Omental fat pad (tissue), 4 donors: Measurements from ENCODE around the gene MYPN. TPM values are rescaled to one million over a fixed set of nuclear protein-coding genes. Genes with fewer than 3 reads are reported as not detected.

Experiments used
- ATAC-seq: fragments of 150-250 bp; one replicate; pipeline ENCODE4 v1.9.1; 2016; ENCODE audit warnings: mild to moderate bottlenecking, moderate library complexity; ENCODE audit not compliant: low FRiP score
- DNase-seq: peaks from one replicate; pipeline ENCODE4 v3.0.0-alpha.2; 2019; ENCODE audit warnings: low spot score
- total RNA-seq, 4 donors: library from RNA; depleted of rRNA; stranded (reverse); fragments of >200 nt; gene quantifications; one replicate each; pipeline ENCODE4 v1.1.0, GENCODE V29; 2016
- TF ChIP-seq, protein P1 (sequence below), 3 donors: fragments of 450-650 bp; IDR thresholded peaks; one replicate each; pipeline ENCODE4 v1.5.1; 2016 to 2017; ENCODE audit warnings: antibody characterized with exemption in 3 of 3, mild to moderate bottlenecking in 3 of 3, moderate library complexity in 2 of 3

MYPN gene
- total RNA-seq, 4 donors from 2014 or later, result not detected

DNA sequence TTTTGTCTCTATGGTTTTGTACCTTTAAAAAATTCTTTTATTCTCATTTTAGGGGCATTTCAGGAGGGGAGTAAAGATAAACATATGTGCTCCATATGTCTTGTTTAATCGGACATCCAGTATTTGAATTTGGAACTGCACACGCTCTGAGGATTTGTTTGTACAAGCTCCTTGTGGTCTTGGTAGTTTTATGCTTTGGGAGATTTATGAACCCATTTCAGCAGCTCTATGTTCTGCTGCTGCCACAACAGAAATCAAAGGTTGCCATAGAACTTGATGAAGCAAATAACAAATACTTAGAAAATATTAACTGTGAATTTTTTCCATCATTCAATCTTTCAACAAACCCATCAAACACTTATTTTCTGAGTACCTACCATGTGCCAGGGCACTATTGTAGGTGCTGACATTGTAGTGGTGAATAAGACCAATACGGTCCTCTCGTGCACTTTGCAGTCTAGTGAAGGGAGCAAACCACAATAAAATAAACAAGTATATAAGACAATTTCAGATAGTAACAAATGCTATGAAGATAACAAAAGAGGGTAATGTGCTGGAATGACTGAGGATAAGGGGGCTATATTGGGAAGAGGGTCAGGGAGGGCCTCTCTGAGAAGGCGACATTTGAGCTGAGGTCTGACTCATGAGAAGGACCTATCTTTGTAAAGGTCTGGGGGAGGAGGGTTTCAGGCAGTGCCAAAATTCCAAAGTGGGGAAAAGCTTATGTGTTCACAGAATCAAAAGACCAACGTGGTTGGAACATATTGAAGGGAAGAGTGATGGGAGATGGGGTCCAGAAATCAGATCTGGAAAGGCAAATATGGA is 30.4 kb downstream of the MYPN start:
- ATAC-seq (no peak), DNase-seq (no peak)
- TF ChIP-seq, protein P1, sequence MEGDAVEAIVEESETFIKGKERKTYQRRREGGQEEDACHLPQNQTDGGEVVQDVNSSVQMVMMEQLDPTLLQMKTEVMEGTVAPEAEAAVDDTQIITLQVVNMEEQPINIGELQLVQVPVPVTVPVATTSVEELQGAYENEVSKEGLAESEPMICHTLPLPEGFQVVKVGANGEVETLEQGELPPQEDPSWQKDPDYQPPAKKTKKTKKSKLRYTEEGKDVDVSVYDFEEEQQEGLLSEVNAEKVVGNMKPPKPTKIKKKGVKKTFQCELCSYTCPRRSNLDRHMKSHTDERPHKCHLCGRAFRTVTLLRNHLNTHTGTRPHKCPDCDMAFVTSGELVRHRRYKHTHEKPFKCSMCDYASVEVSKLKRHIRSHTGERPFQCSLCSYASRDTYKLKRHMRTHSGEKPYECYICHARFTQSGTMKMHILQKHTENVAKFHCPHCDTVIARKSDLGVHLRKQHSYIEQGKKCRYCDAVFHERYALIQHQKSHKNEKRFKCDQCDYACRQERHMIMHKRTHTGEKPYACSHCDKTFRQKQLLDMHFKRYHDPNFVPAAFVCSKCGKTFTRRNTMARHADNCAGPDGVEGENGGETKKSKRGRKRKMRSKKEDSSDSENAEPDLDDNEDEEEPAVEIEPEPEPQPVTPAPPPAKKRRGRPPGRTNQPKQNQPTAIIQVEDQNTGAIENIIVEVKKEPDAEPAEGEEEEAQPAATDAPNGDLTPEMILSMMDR (IDR thresholded peaks at IDR 0.05), result no peak

DNA sequence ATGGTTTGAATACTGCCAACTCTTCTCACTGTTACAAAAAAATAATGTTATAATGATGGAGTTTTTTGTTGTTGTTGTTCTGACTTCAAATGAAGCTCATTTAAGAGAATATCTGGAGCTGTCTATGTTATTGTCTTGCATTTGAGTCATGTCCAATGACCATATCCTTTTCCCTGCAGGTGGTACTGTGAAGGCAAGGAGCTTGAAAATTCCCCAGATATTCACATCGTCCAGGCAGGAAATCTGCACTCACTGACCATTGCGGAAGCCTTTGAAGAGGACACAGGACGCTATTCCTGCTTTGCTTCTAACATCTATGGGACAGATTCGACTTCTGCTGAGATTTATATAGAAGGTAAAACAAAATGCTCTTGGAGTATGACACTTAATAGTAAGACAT is 33.5 kb downstream of the MYPN start:
- DNase-seq (no peak), ATAC-seq (no peak)
- TF ChIP-seq, protein P1 (IDR thresholded peaks at IDR 0.05), result no peak

GRCh38 chr10:68144709-68145108 is 35.4 kb downstream of the MYPN start:
- no peak for DNase-seq
- TF ChIP-seq, protein P1 (IDR thresholded peaks at IDR 0.05), result no peak
- ATAC-seq, result no peak

GRCh38 chr10:68145705-68146104 is 36.4 kb downstream of the MYPN start:
- ATAC-seq, result no peak
- TF ChIP-seq, protein P1 (IDR thresholded peaks at IDR 0.05), result no peak
- DNase-seq, result no peak

- DNase-seq, result no peak
- TF ChIP-seq, protein P1 (IDR thresholded peaks at IDR 0.05), result no peak
- no peak for ATAC-seq
These were observed 36.8 kb downstream of the MYPN start for GRCh38 chr10:68146133-68146532.

DNA sequence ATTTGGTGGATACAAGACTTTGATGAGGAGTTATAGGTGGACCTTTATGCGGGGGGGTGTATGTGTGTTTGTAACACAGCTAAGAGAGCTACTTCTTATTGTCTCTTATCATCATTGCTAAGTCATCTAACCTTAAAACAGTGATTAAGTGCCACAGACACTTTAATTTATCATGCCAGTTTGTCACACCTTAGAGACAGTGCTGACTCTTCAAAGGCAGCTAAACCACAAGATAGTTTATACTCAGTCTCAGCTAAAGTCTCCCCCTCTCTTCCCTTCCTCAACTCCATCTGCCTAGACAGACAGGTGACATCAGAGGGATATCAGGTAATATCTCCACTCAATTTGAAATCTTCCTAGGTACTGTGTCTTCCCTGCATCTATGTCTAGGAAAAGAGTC is 42.2 kb downstream of the MYPN start:
- DNase-seq (no peak), ATAC-seq (no peak)
- TF ChIP-seq, protein P1 (IDR thresholded peaks at IDR 0.05), result no peak
